HG03196 (cell line): ENCODE results near the gene CAND2.

Source experiments
- ATAC-seq: cut with Tn5 transposase; IDR thresholded peaks from one replicate; pipeline ENCODE4 v1.9.1; 2021; ENCODE audit not compliant: unreplicated experiment

CAND2 gene

DNA sequence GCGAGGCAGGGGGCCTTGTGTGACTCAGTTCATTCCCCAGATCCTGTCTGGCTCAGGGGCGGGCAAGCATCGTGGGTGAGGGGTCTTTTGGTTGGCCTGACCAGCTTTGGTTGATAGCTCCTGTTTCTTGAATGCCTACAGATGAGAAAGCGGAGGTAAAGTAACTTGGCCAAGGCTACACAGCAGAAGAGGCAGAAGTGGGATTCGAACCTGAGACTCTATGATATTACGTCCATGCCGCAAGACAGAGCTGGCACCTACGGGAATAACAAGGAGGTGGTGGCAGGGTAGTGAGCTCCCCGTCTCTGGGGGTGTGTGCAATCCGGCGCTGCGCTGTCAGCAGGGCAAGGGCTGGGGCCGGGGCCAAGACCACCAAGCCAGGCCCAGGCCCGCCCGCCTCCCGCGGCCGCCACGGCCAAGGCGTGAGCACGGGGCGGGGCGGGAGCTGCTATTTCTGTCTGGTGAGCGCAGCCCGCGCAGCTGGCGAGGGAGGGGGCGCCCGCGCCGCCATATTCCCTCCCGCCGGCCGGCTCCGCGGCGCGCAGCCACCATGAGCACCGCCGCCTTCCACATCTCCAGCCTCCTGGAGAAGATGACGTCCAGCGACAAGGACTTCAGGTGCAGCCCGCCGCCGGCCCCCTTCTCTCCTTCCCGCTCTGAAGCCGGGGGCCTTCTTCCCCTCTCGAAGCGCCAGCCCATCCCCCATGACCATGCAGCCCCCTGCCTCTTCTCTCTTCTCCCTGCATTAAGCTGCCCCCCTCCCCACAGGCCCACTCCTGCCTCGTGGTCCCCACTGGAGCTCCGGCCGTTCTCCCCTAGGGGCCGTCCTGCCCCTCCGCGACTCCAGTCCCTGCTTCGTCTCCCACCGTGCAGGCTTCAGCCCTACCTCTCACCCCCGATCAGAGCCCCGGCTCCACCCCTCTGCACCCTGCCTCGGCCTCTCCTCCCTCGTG is at the start of gene CAND2:
Gene CAND2 (plus strand): TSS at position 510 of the 953 bp plus-strand sequence. CDS start 41 bp downstream, at position 551.
- ATAC-seq = no peak

- no peak for ATAC-seq
Observed at GRCh38 chr3:12748477-12748876, 48.0 kb upstream of the CAND2 start.

- ATAC-seq = peak; percentile 26
Observed at GRCh38 chr3:12750223-12750622, 46.3 kb upstream of the CAND2 start.

DNA sequence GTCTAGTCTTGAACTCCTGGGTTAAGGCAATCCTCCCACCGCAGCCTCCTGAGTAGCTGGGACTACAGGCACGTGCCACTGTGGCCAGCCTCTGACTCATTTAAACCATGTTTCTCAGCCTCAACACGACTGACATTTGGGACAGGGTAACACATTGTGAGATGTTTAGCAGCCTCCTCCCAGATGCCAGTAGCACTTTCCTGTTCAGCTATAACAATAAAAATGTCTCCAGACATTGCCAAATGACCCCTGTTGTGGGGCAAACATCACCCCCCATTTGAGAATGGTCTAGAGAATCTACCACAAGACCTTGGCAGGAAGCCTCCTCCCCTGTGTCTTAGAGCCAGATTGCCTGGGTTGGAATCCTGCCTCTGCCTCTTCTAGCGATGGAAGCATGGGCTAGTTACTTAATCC is 45.8 kb upstream of the CAND2 start:
- peak; percentile 59 for ATAC-seq

- ATAC-seq = no peak
Observed at GRCh38 chr3:12751571-12751970, 44.9 kb upstream of the CAND2 start.

DNA sequence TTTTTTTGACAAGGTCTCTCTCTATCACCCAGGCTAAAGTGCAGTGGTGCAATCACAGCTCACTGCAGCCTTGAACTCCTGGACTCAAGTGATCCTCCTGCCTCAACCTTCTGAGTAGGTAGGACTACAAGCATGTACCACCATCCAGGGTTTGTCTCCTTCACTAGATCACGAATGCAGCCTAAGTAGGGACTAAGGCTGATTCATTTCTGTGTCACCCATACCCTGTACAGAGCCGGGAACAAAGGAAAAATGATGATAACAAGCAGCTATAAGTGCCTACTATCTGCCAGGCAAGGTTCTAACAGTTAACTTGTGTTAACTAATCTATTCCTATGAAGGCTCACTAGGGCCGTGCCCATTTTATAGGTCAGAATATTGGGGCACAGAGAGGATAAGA is 44.4 kb upstream of the CAND2 start:
- no peak for ATAC-seq

GRCh38 chr3:12752809-12753208 is 43.7 kb upstream of the CAND2 start:
- no peak for ATAC-seq

- ATAC-seq = no peak
Observed at GRCh38 chr3:12753275-12754028, 43.0 kb upstream of the CAND2 start.

- ATAC-seq = no peak
Observed at GRCh38 chr3:12754313-12754712, 42.2 kb upstream of the CAND2 start.

DNA sequence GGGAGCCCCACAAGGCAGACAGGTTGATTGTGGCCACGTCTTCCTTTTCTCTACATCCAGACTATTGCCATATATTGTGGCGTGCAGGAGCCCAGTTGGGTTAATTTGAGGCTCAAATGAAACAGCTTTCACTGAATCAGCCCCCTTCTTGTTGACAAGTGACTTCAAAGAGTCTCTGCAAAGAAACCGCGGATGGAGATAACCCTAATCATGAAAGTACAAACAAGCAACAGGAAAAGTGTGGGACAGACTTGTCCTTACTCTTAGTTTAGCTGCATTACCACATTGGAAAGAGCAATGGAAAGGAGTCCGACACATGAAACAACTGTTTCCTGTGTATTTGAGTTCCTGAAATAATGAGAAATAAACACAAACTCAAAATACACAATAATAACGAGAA is 40.7 kb upstream of the CAND2 start:
- no peak for ATAC-seq

DNA sequence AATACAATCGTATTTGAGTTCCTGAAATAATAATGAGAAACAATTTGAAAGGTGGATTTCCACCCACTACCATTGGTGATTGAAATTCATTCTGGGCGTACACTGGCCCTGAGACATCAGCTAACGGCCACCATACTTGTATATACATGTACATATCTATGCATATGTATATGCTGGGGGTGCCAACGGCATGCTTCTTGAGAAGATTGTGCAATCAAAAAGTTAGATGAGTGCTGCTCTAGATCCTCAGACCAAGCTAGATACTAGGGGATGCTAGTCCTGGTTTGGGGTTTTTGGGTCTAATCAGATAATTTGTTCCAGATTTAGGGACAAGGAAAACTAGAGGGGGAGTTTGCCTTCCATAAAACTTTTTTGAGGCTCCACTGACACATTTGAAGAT is 40.3 kb upstream of the CAND2 start:
- no peak for ATAC-seq

DNA sequence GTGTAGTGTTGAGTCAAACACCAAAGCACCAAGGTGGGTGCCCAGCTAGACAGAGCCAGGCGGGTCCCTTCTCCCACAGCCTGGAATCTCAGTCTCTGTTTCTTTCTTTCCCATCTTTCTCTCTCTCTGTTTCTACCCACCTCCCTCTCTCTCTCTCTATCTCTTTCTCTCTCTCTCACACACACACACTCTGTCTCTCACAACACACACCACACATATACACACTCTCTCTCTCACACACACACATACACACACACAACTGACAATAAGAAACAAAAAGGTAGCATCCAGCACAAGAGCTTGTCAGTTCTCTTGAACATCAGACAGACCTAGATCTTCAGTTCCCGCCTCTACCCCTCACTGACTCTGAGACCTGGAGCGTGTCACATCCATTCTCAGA is 39.8 kb upstream of the CAND2 start:
- no peak for ATAC-seq

DNA sequence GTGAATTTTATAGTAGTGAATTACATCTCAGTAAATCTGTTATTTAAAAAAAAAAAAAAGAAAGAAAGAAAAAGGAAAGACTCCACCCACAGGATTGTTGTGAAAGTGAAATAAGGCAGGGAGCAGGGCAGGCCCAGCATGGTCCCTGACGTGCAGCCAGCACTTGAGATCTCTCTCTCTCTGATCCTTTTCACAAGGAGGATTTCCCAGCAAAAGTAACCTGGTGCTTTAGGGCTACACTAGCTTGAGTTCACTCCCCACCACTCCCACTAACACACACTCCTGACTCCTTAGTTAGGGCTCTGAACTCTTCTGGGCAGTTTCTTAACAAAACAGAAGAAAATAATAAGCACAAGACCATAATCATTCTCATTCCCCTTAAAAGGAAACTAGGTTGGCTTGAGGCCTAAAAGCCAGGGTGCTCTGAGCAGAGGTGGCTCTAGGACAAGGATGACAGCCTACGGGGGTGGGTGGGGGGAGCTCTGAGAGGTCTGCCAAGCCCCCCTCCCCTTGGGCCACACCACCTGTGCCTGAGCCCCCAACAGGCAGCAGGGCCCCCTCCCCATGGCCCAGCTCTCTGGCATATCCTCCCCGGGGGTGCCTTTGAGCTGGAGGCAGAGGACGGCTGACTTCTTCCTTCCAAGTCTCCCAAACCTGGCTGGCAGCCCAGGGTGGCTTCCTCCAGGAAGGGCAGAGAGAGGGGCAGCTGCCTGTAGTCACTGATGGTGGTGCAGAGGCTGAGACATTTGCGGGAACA is 38.3 kb upstream of the CAND2 start:
- no peak for ATAC-seq

GRCh38 chr3:12759097-12759679 is 37.3 kb upstream of the CAND2 start, which contains the start of gene TMEM40:
Gene TMEM40 (minus strand): TSS chr3:12759259. CDS start chr3:12749832, 9,427 bp downstream.
- no peak for ATAC-seq

DNA sequence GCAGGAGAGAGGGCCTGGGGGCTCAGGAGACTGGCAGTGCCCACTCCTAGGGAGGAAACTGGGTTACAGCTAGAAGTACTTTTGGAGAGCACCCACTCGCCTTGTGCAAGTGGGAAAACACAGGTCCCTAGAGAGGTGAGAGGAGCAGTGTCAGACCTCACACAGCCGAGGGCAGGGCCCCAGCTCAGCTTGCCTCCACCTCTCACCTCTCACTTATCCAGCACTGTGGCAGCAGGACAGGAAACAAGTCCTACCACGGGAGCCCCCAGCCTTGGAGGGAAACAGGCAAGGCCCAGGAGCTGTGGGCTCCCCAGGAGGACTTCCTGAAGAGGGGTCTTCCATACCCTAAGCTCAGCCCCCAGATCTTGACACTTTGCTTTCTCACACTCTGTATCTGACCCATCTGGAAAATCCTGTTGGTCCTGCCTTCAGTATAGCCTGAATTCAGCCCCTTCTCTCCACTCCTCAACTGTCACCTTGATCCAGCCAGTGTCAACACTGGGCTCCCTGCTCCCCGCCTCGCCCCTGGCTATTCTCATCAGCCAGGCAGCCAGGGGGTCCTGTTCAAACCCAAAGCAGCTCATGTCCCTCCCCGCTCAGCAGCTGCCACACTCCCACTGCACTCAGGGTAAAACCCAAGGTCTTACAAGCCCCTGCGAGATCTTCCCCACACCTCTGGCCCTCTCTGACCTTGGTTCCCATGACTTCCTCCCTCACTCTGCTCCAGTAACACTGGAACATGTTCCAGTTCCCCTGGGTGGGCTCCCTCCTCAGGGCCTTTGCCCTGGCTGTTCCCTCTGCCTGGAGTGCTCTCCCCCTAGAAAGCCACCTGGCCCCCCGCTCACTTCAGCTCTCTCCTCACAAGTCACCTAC is 36.6 kb upstream of the CAND2 start:
- ATAC-seq = no peak

DNA sequence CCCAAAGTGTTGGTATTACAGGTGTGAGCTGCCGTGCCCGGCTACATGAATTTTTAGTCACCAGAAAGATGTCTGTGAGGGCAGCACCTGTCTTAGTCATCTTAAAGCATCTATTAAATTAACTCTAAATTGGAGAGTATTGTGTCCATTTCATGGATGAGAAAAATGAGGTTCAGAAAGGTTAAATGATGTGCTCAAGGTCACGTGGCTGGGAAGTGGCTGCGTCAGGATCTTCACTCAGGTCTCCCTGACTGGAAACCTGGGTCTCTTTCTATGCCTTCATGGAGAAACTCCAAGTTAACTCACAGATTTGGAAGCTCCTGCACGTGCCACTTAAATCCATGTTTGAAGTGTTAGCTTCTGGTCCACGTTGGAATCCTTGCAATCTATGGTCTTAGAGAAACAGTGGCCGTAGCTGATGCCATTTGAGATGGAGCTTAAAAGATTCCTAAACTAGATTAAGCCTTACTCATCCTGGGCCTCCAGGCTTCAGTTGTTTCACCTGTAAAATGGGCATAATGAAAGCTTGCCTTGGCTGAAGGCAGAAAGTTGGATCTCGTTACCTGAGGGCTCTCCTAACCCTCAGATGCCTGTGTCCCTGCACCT is 32.2 kb upstream of the CAND2 start:
- ATAC-seq = no peak

GRCh38 chr3:12766541-12766940 is 29.9 kb upstream of the CAND2 start:
- ATAC-seq = no peak

GRCh38 chr3:12768579-12769527 is 27.6 kb upstream of the CAND2 start:
- ATAC-seq = no peak
